ENCODE data around the gene SEC22A. TPM values are rescaled to one million over a fixed set of nuclear protein-coding genes. Genes with fewer than 3 reads are reported as not detected.

The SEC22A gene
- total and polyA plus RNA-seq, 10 of the 15 experiments (the other 5 are each of a cell fraction or from before 2014, with no cell fraction given): 19.3 to 70.3 (median 36.7) TPM

DNA sequence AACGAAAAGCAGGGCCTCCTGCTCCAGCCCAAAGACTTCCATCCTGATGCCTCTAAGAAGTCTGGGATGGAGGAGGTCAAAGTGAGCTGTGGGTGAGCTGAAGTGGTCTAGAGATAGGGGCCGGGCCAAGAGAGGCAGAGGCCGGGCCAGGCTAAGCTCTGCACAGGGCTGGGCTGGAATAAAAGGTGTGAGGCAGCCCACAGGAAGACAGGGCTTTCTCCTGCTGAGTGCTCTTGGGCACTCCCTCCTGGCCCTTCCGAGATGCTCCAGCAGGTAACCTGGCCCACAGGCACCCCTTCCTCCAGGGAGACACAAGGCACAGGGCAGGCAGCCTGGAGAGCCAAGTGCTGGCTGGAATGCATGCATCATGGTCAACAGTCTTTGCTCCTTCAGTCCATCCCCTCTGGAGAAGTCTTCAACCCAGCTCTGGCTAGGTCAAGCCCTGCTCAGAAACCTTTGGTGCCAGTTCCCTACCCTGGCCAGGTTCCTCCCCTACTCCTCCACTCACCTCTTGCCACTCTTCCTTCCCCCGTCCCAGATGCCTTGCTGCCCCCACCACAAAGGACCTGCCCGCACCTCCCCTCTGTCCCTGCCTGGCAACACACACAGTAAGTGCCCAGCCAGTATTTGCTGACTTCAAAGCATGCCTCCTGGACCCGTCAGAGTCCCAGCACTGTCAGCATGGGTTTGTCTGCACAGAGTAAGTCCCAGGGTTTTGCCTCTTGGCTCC is 93.6 kb downstream of the SEC22A start (continued):
- TF ChIP-seq E4F1 (IDR thresholded peaks at IDR 0.05; ENCODE audit: borderline replicate concordance, partially characterized antibody): no peak
- TF ChIP-seq NFXL1 (IDR thresholded peaks at IDR 0.05; ENCODE audit: borderline replicate concordance): no peak
- no peak for TF ChIP-seq POLR2AphosphoS2 (IDR thresholded peaks at IDR 0.05; ENCODE audit: low read depth, low read length)
- no peak for TF ChIP-seq RCOR1 (conservative IDR thresholded peaks at IDR 0.05; ENCODE audit: low read depth, low read length)
- TF ChIP-seq PAX8 (IDR thresholded peaks at IDR 0.05): no peak
- no peak for TF ChIP-seq RFX5 (IDR thresholded peaks at IDR 0.05; ENCODE audit: low read depth, low read length)
- TF ChIP-seq TAF1 (IDR thresholded peaks at IDR 0.05; ENCODE audit: borderline replicate concordance, low read depth, low read length): no peak

DNA sequence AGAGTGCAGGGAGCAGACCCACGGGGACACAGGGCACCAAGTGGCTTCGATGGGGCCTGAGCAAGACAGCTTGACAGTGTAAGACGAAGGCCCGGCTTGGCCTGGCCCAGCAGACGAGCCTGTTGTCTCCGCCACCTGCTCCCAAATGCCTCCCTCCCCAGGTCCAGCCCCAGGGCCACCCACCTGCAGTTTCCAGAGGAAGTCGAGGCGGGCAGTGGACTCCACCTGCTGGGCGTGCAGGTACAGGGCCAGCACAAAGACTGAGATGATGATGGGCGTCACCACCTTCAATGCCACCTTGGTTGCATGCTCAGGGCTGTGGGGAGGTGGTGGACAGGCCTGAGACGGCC is 94.1 kb downstream of the SEC22A start:
- H3K9me3 ChIP-seq (replicated peaks; ENCODE audit: control insufficient read depth, insufficient read depth, low read length): no peaks in the 10 kb centered on the region
- SMC1A ChIA-PET (ENCODE audit: uncharacterized antibody, unreplicated experiment): no interaction called here
- POLR2A ChIA-PET: no interaction called here
- 19% methylated on average over 11 of the region's 11 CpGs for WGBS (ENCODE audit: insufficient coverage, insufficient replicate concordance, low lambda C conversion rate, missing lambda C conversion rate)
- DNase-seq (ENCODE audit: low read depth, low spot score) (no peak), FAIRE-seq (no peak), ATAC-seq (no peak)
- no peaks in the 10 kb centered on the region for H3K36me3 ChIP-seq (ENCODE audit: control insufficient read depth in 2 of 2, insufficient read depth in 2 of 2, low read length in 1 of 2)
- RAD21 ChIA-PET (ENCODE audit: unreplicated experiment): no interaction called here
- H3K4me2 ChIP-seq (ENCODE audit: control insufficient read depth, insufficient read depth): no peak overlapping the region
- in situ Hi-C loops (cut with MboI) (no loop called here), intact Hi-C loops (cut with micrococcal nuclease; ENCODE audit: unreplicated experiment) (no loop called here)
- H3K79me2 ChIP-seq (ENCODE audit: control insufficient read depth, insufficient read depth, low read length): no peaks in the 10 kb centered on the region
- H2AFZ ChIP-seq (ENCODE audit: control insufficient read depth, low read depth, low read length): no peak overlapping the region
- H3K4me3 ChIP-seq: no peak overlapping the region
- H3K27ac ChIP-seq (ENCODE audit: control insufficient read depth, insufficient read depth): no peak overlapping the region
- no TSS peak for BruUV-seq (replicated peaks)
- H3K9ac ChIP-seq (ENCODE audit: control insufficient read depth, insufficient read depth, low read length): no peak overlapping the region
- no peaks in the 10 kb centered on the region for H4K20me1 ChIP-seq (ENCODE audit: control insufficient read depth, insufficient read depth)
- H3K4me1 ChIP-seq (ENCODE audit: control insufficient read depth, insufficient read depth, low read length): no peaks in the 10 kb centered on the region
- H3K27me3 ChIP-seq (replicated peaks in 1 of 2; ENCODE audit: control insufficient read depth in 2 of 2, insufficient read depth in 2 of 2, low read length in 1 of 2): no peaks in the 10 kb centered on the region; a peak in 1 of 4 replicates
- CTCF ChIA-PET: no interaction called here
- TF ChIP-seq JUND (IDR thresholded peaks at IDR 0.05; ENCODE audit: low read depth, low read length) (no peak), EZH2 (IDR thresholded peaks at IDR 0.05; ENCODE audit: borderline replicate concordance, control insufficient read depth, low read depth, low read length) (no peak), MXI1 (IDR thresholded peaks at IDR 0.05; ENCODE audit: low read depth, low read length) (no peak), YBX1 (IDR thresholded peaks at IDR 0.05) (no peak), CTCF (IDR thresholded peaks at IDR 0.05 in 2 of 3, conservative IDR thresholded peaks at IDR 0.05 in 1 of 3; ENCODE audit: control insufficient read depth in 2 of 3, extremely low read depth in 1 of 3, insufficient read depth in 1 of 3, low read depth in 3 of 3, low read length in 3 of 3) (no peak), SPI1 (IDR thresholded peaks at IDR 0.05; ENCODE audit: borderline replicate concordance, insufficient read depth, low read depth, low read length) (no peak), ESRRA (IDR thresholded peaks at IDR 0.05; ENCODE audit: low read length) (no peak), DPF2 (IDR thresholded peaks at IDR 0.05) (no peak)
- TF ChIP-seq, protein P1, sequence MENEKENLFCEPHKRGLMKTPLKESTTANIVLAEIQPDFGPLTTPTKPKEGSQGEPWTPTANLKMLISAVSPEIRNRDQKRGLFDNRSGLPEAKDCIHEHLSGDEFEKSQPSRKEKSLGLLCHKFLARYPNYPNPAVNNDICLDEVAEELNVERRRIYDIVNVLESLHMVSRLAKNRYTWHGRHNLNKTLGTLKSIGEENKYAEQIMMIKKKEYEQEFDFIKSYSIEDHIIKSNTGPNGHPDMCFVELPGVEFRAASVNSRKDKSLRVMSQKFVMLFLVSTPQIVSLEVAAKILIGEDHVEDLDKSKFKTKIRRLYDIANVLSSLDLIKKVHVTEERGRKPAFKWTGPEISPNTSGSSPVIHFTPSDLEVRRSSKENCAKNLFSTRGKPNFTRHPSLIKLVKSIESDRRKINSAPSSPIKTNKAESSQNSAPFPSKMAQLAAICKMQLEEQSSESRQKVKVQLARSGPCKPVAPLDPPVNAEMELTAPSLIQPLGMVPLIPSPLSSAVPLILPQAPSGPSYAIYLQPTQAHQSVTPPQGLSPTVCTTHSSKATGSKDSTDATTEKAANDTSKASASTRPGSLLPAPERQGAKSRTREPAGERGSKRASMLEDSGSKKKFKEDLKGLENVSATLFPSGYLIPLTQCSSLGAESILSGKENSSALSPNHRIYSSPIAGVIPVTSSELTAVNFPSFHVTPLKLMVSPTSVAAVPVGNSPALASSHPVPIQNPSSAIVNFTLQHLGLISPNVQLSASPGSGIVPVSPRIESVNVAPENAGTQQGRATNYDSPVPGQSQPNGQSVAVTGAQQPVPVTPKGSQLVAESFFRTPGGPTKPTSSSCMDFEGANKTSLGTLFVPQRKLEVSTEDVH (IDR thresholded peaks at IDR 0.05; ENCODE audit: low read depth, partially characterized antibody): no peak

All from GM12878 (cell line).